ENCODE results near the gene OR8D1. TPM values are rescaled to one million over a fixed set of nuclear protein-coding genes. Genes with fewer than 3 reads are reported as not detected.

Gene OR8D1
- total RNA-seq (not detected), polyA plus RNA-seq (not detected)
- long read RNA-seq, donor 1 = 0 reads
- long read RNA-seq, donor 2 = 0 reads
- long read RNA-seq, donor 3 = 0 reads
- long read RNA-seq, donor 4 = 0 reads
- long read RNA-seq, donor 5 = 0 reads

DNA sequence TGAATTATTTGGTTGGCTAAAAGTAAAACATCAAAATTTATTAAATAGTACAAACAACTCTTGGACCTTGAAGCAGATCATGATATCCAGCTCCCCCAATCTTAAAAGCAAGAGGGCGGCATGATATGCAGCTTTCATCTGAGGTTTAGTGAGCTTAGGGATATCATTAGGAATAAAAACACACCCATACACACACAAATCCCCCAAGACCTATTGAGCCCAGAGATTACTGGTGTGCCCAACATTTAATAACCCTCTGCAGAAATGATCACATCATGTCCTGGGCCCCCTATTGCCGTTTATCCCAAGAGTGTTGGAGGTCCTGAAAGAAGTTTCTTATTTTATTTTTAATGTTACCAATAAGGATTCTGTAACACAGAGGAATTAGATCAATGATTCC, at the start of gene OR8D1:
Gene OR8D1, minus strand, starts transcription at position 101 of the 400 bp plus-strand sequence. CDS start 3,183 bp downstream, outside the sequence.
- Histone ChIP-seq H3K9me3 (ENCODE audit: control insufficient read depth in 4 of 4, insufficient read depth in 3 of 4, low read length in 3 of 4) (no peaks in the 10 kb centered on the region), H3K36me3 (ENCODE audit: control insufficient read depth in 4 of 4, insufficient read depth in 4 of 4, low read length in 4 of 4) (no peaks in the 10 kb centered on the region), H3K27ac (ENCODE audit: low read depth in 1 of 2, low read length in 1 of 2) (no peak within 1 kb of the TSS), H3K4me3 (no peak within 1 kb of the TSS), H3K27me3 (ENCODE audit: control insufficient read depth in 3 of 3, insufficient read depth in 3 of 3, low read length in 2 of 3) (peaks cover 0 to 2% (median 0%) of the 10 kb centered on the region in 3 donors), H3K9ac (ENCODE audit: insufficient read depth in 1 of 2, low read length in 2 of 2) (no peak within 1 kb of the TSS), H3K4me1 (ENCODE audit: control insufficient read depth in 5 of 5, insufficient read depth in 5 of 5, low read length in 5 of 5) (no peaks in the 10 kb centered on the region)
- TF ChIP-seq, protein P1, sequence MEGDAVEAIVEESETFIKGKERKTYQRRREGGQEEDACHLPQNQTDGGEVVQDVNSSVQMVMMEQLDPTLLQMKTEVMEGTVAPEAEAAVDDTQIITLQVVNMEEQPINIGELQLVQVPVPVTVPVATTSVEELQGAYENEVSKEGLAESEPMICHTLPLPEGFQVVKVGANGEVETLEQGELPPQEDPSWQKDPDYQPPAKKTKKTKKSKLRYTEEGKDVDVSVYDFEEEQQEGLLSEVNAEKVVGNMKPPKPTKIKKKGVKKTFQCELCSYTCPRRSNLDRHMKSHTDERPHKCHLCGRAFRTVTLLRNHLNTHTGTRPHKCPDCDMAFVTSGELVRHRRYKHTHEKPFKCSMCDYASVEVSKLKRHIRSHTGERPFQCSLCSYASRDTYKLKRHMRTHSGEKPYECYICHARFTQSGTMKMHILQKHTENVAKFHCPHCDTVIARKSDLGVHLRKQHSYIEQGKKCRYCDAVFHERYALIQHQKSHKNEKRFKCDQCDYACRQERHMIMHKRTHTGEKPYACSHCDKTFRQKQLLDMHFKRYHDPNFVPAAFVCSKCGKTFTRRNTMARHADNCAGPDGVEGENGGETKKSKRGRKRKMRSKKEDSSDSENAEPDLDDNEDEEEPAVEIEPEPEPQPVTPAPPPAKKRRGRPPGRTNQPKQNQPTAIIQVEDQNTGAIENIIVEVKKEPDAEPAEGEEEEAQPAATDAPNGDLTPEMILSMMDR (IDR thresholded peaks at IDR 0.05; ENCODE audit: control extremely low read depth, extremely low read depth) = no peak
- ATAC-seq (ENCODE audit: insufficient read depth, low FRiP score) = no peak
- DNase-seq = no peak
- WGBS, 2 donors = 86 to 91% methylated on average over 2 of the region's 2 CpGs

DNA sequence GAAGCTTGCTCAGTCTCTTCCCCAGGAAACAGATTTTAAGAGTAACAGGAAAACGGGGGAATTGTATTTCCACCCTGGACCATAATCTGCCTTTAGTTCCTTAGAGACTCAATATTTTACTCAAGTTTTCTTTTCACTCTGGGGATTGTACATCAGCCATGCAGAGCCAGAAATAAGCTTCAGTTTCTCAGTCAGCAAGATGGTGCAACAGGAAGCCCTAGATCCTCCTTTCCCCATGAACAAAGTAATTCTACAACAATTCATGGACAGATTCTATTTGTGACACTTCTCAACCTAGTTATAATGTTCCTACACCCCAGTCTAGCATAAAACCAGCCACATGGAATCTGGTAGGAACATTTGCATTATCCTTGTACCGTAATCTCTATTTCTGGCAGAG, 45.8 kb upstream of the OR8D1 start:
- peaks cover 0 to 2% (median 0%) of the 10 kb centered on the region in 4 donors for H3K9me3 ChIP-seq (ENCODE audit: control insufficient read depth in 4 of 4, insufficient read depth in 3 of 4, low read length in 3 of 4)
- H3K27ac ChIP-seq (ENCODE audit: low read depth in 1 of 2, low read length in 1 of 2) = no peak overlapping the region
- no peaks in the 10 kb centered on the region for H3K36me3 ChIP-seq (ENCODE audit: control insufficient read depth in 4 of 4, insufficient read depth in 4 of 4, low read length in 4 of 4)
- 34 to 35% methylated on average over 2 of the region's 2 CpGs for WGBS, 2 donors
- ATAC-seq (ENCODE audit: insufficient read depth, low FRiP score) = no peak
- no peaks in the 10 kb centered on the region for H3K27me3 ChIP-seq (ENCODE audit: control insufficient read depth in 3 of 3, insufficient read depth in 3 of 3, low read length in 2 of 3)
- H3K4me3 ChIP-seq = no peak overlapping the region
- H3K9ac ChIP-seq (ENCODE audit: insufficient read depth in 1 of 2, low read length in 2 of 2) = no peak overlapping the region
- no peaks in the 10 kb centered on the region for H3K4me1 ChIP-seq (ENCODE audit: control insufficient read depth in 5 of 5, insufficient read depth in 5 of 5, low read length in 5 of 5)
- TF ChIP-seq, protein P1 (IDR thresholded peaks at IDR 0.05; ENCODE audit: control extremely low read depth, extremely low read depth) = no peak
- no peak for DNase-seq

GRCh38 chr11:124346311-124346955, 32.7 kb upstream of the OR8D1 start:
- TF ChIP-seq, protein P1 (IDR thresholded peaks at IDR 0.05; ENCODE audit: control extremely low read depth, extremely low read depth) = no peak
- Histone ChIP-seq H3K27me3 (ENCODE audit: control insufficient read depth in 3 of 3, insufficient read depth in 3 of 3, low read length in 2 of 3) (no peaks in the 10 kb centered on the region), H3K27ac (ENCODE audit: low read depth in 1 of 2, low read length in 1 of 2) (no peak overlapping the region), H3K9ac (ENCODE audit: insufficient read depth in 1 of 2, low read length in 2 of 2) (no peak overlapping the region), H3K4me1 (ENCODE audit: control insufficient read depth in 5 of 5, insufficient read depth in 5 of 5, low read length in 5 of 5) (no peaks in the 10 kb centered on the region), H3K36me3 (ENCODE audit: control insufficient read depth in 4 of 4, insufficient read depth in 4 of 4, low read length in 4 of 4) (no peaks in the 10 kb centered on the region), H3K9me3 (ENCODE audit: control insufficient read depth in 4 of 4, insufficient read depth in 3 of 4, low read length in 3 of 4) (peaks cover 0 to 2% (median 0%) of the 10 kb centered on the region in 4 donors), H3K4me3 (no peak overlapping the region)
- no peak for DNase-seq
- no peak for ATAC-seq (ENCODE audit: insufficient read depth, low FRiP score)
- 41 to 56% methylated on average over 3 of the region's 3 CpGs for WGBS, 2 donors

All from lung (tissue), 16 donors.